Measurements from ENCODE around the gene CLDN1. TPM values are rescaled to one million over a fixed set of nuclear protein-coding genes. Genes with fewer than 3 reads are reported as not detected.

The CLDN1 gene
- total and polyA plus RNA-seq, 3 experiments from 2014 or later, result 0.09 TPM; not detected in 2

DNA sequence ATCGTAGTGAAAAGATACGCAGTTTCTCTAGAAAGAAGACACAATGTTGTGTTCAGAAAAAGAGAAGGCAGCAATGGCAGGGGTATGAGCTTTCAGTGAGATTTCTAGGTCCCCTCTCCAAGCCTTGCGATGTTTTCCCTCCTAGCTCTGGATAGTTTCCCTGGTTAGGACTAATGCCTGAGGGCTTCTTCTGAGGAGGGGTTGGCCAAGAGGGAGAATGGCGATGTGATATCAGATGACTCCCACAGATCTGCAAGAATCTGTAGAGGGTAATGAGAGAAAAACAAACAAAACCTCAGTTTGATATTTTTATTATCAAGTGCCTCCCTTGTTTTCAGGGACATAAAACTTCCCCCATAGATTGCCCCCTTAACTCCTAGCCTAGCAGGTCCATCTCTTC lies 4.1 kb upstream of the CLDN1 start:
- CTCF ChIA-PET, result no interaction called here
- Histone ChIP-seq H3K4me3 (ENCODE audit: low read length) (no peak overlapping the region), H3K27ac (ENCODE audit: low read depth, low read length) (no peak overlapping the region), H3K9me3 (ENCODE audit: low read length) (no peaks in the 10 kb centered on the region), H3K36me3 (ENCODE audit: insufficient read depth, low read length) (no peaks in the 10 kb centered on the region), H3K27me3 (ENCODE audit: insufficient read depth, low read length, poor library complexity, severe bottlenecking) (peaks cover 11% of the 10 kb centered on the region), H3K4me1 (ENCODE audit: insufficient read depth, low read length) (peaks cover 7% of the 10 kb centered on the region)
- no peak for DNase-seq
- Mint-ChIP-seq H3K4me3 (no peak overlapping the region), H3K4me1 (peaks cover 9 to 17% (median 12%) of the 10 kb centered on the region in 3 donors), H3K27me3 (peaks cover 22 to 55% of the 10 kb centered on the region in 2 donors), H3K27ac (no peak overlapping the region), H3K9me3 (no peaks in the 10 kb centered on the region), H3K36me3 (peaks cover 0 to 4% (median 0%) of the 10 kb centered on the region in 3 donors)
- POLR2A ChIA-PET, result no interaction called here

DNA sequence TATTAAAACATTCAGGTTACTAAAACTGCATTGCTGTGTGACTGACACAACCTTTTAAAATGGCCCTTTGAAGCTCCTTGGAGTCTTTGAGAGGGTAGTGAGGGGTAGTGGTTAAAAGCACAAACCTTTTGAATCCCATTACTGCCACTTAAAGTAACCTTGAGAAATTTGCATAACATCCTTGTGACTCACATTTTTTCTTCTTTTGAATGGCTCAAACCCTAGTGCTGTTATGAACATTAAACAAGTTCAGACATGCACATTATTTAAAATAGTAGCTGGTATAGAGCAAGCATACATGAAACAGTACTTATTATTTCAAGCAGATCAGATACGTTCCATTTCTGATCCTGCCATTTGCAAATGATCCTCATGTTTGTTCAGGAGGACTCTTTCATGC lies 3.7 kb upstream of the CLDN1 start:
- Histone ChIP-seq H3K9me3 (ENCODE audit: low read length) (no peaks in the 10 kb centered on the region), H3K4me3 (ENCODE audit: low read length) (no peak overlapping the region), H3K27ac (ENCODE audit: low read depth, low read length) (no peak overlapping the region), H3K27me3 (ENCODE audit: insufficient read depth, low read length, poor library complexity, severe bottlenecking) (peaks cover 11% of the 10 kb centered on the region), H3K4me1 (ENCODE audit: insufficient read depth, low read length) (peaks cover 7% of the 10 kb centered on the region), H3K36me3 (ENCODE audit: insufficient read depth, low read length) (no peaks in the 10 kb centered on the region)
- CTCF ChIA-PET, result no interaction called here
- Mint-ChIP-seq H3K4me1 (peaks cover 9 to 17% (median 12%) of the 10 kb centered on the region in 3 donors), H3K4me3 (no peak overlapping the region), H3K9me3 (no peaks in the 10 kb centered on the region), H3K27me3 (peaks cover 25 to 59% of the 10 kb centered on the region in 2 donors), H3K36me3 (peaks cover 0 to 4% (median 0%) of the 10 kb centered on the region in 3 donors), H3K27ac (no peak overlapping the region)
- DNase-seq, result no peak
- POLR2A ChIA-PET, result no interaction called here

DNA sequence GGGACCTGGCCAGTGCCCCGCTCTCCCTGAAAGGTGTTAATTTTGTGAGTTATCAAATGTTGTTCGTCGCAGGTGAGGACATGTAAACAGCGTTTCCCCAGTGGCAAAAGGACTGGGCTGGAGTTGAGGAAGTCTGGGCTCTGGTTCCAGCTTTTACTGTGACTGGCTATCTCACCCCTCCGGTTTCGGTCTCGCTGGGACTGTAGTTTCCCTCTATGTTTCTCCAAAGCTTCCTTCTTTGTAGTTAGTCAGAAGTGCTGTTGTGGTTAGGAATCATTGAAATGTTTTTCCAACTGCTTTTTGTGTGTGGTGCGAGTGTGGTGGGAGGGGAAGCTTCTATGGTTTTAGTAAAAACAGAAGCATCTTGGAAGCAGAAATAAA lies 990 bp upstream of the CLDN1 start:
- Histone ChIP-seq H3K4me3 (ENCODE audit: low read length) (no peak overlapping the region), H3K4me1 (ENCODE audit: insufficient read depth, low read length) (peaks cover 7% of the 10 kb centered on the region), H3K36me3 (ENCODE audit: insufficient read depth, low read length) (no peaks in the 10 kb centered on the region), H3K9me3 (ENCODE audit: low read length) (no peaks in the 10 kb centered on the region), H3K27me3 (ENCODE audit: insufficient read depth, low read length, poor library complexity, severe bottlenecking) (peaks cover 11% of the 10 kb centered on the region), H3K27ac (ENCODE audit: low read depth, low read length) (no peak overlapping the region)
- no peak for DNase-seq
- H3K4me3 Mint-ChIP-seq, result peak overlapping the region in 5 of 7 donors; percentile 35 to 73 (median 61)
- H3K27me3 Mint-ChIP-seq, result peaks cover 26 to 63% of the 10 kb centered on the region in 2 donors
- H3K27ac Mint-ChIP-seq, result no peak overlapping the region
- ChIA-PET CTCF (interaction anchor here (1.0 to 1.4 kb wide), 5 partner anchors 11 to 362 kb away, joined by 3 to 9 read pairs (median 5); no protein-coding TSS in a partner anchor), POLR2A (no interaction called here)
- no peaks in the 10 kb centered on the region for H3K9me3 Mint-ChIP-seq
- H3K4me1 Mint-ChIP-seq, result peaks cover 9 to 17% (median 12%) of the 10 kb centered on the region in 3 donors
- peaks cover 0 to 4% (median 0%) of the 10 kb centered on the region in 3 donors for H3K36me3 Mint-ChIP-seq

DNA sequence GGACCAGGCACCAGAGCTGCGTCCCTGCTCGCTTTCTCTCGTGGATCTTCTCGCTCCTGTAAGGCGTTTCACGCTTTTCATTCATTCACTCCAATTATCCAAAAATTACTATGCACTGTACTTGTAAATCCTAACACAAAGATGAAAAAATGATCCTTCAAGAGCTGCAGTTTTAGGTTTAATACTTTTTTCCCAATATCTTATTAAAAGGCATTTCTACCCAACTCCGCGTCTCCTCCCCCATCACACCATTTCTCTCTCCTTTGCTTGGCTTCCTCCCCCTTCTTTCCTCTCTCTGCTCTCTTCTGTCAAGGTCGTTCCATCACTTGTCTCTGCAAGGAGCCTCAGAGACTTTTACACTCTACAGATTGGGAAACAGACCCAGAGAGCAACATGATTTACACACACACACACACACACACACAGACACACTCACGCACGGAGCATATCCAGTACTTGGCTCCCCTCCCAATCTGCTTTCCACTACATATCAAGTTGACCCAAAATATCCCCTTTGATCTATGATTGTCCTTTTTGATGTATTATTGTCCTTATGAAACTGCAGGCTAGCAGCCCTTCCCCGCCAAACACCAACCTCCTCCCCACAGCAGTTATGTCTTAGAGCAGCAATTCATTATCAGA lies 479 bp upstream of the CLDN1 start:
- H3K36me3 Mint-ChIP-seq, result peaks cover 0 to 4% (median 0%) of the 10 kb centered on the region in 3 donors
- DNase-seq, result peak in 1 of 5 donors; percentile 4
- H3K27ac Mint-ChIP-seq, result no peak overlapping the region
- CTCF ChIA-PET, result interaction anchor here (0.9 to 1.9 kb wide), 12 partner anchors 9 to 366 kb away, joined by 3 to 9 read pairs (median 4); no protein-coding TSS in a partner anchor
- Histone ChIP-seq H3K4me3 (ENCODE audit: low read length) (no peak overlapping the region), H3K27me3 (ENCODE audit: insufficient read depth, low read length, poor library complexity, severe bottlenecking) (peaks cover 11% of the 10 kb centered on the region), H3K9me3 (ENCODE audit: low read length) (no peaks in the 10 kb centered on the region), H3K36me3 (ENCODE audit: insufficient read depth, low read length) (no peaks in the 10 kb centered on the region), H3K27ac (ENCODE audit: low read depth, low read length) (no peak overlapping the region), H3K4me1 (ENCODE audit: insufficient read depth, low read length) (peaks cover 7% of the 10 kb centered on the region)
- peak overlapping the region in 6 of 7 donors; percentile 35 to 73 (median 62) for H3K4me3 Mint-ChIP-seq
- peaks cover 9 to 17% (median 12%) of the 10 kb centered on the region in 3 donors for H3K4me1 Mint-ChIP-seq
- POLR2A ChIA-PET, result no interaction called here
- peaks cover 24 to 63% of the 10 kb centered on the region in 2 donors for H3K27me3 Mint-ChIP-seq
- no peaks in the 10 kb centered on the region for H3K9me3 Mint-ChIP-seq

DNA sequence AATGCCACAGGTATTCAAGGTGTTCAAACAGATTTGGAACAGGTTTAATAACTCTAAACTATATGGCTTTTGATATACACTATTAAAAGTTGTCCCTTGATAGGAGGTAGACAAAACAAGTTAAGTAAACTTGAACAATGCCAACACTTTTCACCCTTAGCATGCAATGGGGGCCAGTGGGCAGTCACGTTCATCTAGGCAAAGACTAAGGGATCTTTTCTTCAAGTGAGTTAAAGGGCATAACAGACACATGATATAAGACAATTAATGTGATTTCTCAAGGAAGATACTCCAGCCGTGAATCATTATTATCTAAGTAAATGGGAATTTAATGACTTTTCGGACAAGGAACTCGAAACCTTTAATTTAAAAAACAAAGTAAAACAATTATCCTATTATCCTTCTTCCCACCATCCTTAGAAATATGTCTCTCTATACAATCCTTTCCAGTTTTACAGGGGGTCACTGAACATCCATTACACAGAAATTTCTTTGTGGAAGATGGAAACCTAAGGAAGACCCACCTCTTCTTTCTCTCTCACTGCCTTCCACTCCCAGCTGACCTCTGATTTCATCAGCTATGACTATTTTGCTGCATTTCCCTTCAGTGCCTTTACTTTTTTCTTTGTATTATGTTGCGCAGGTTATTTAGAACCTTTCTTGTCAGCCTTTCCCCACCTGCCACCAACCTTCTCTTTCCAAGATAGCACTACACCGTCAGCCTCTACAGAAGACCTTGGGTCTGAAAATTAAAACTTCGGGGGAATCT lies 1.5 kb downstream of the CLDN1 start:
- peak overlapping the region in 1 of 7 donors; percentile 45 for H3K4me3 Mint-ChIP-seq
- POLR2A ChIA-PET, result no interaction called here

DNA sequence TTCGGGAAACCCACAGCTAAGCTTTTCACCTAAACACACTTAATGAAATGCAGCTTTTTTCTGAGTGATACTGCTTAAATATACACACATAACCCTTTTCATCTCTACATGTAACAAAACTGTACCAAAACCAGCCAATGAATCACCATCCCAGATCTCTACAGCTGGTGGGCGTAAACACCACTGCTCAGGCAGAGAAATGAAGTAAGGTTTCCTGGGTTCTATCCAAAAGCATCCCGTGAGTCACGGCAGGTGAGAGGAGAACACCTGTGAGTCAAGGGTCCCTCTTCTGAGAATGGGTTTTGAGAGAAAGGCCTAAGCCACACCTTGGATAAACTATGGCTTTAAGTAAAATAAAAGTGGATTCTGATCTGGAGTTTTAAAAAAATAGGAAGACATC lies 2.6 kb downstream of the CLDN1 start:
- H3K27me3 Mint-ChIP-seq, result peaks cover 21 to 57% of the 10 kb centered on the region in 2 donors
- H3K27me3 ChIP-seq (ENCODE audit: insufficient read depth, low read length, poor library complexity, severe bottlenecking), result peaks cover 11% of the 10 kb centered on the region
- CTCF ChIA-PET, result no interaction called here

More for the DNA sequence above, 1.5 kb downstream of the CLDN1 start:
- Mint-ChIP-seq H3K27ac (no peak overlapping the region), H3K36me3 (peaks cover 0 to 4% (median 0%) of the 10 kb centered on the region in 3 donors), H3K27me3 (peaks cover 27 to 59% of the 10 kb centered on the region in 2 donors), H3K4me1 (peaks cover 9 to 17% (median 12%) of the 10 kb centered on the region in 3 donors), H3K9me3 (no peaks in the 10 kb centered on the region)
- Histone ChIP-seq H3K27me3 (ENCODE audit: insufficient read depth, low read length, poor library complexity, severe bottlenecking) (peaks cover 11% of the 10 kb centered on the region), H3K27ac (ENCODE audit: low read depth, low read length) (no peak overlapping the region), H3K4me1 (ENCODE audit: insufficient read depth, low read length) (peaks cover 7% of the 10 kb centered on the region), H3K36me3 (ENCODE audit: insufficient read depth, low read length) (no peaks in the 10 kb centered on the region), H3K9me3 (ENCODE audit: low read length) (no peaks in the 10 kb centered on the region), H3K4me3 (ENCODE audit: low read length) (no peak overlapping the region)
- no peak for DNase-seq
- CTCF ChIA-PET, result interaction anchor here (1.8 to 1.9 kb wide), 2 partner anchors 7 to 12 kb away, joined by 6 to 9 read pairs; no protein-coding TSS in a partner anchor

DNA sequence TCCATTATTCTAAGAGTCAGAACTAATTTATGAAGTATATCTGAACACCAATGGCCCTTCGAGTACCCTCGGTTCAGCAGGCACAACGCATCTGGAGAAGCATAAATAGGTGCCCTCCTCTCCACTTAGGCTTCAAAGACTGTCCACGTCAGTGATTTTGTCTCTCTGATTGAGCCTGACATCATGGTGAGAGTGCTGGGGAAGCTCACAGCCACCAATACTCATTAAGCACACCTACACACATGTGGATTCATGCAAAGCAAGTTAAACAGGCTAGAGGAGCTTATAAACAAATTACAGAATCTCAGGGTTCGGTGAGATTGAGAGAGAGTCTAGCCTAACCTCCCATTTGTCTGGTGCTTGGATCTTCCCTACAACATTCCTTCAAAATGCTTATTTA lies 3.6 kb downstream of the CLDN1 start:
- peaks cover 0 to 4% (median 0%) of the 10 kb centered on the region in 3 donors for H3K36me3 Mint-ChIP-seq
- DNase-seq, result no peak
- Histone ChIP-seq H3K4me1 (ENCODE audit: insufficient read depth, low read length) (peaks cover 7% of the 10 kb centered on the region), H3K4me3 (ENCODE audit: low read length) (no peak overlapping the region), H3K9me3 (ENCODE audit: low read length) (no peaks in the 10 kb centered on the region), H3K36me3 (ENCODE audit: insufficient read depth, low read length) (no peaks in the 10 kb centered on the region), H3K27me3 (ENCODE audit: insufficient read depth, low read length, poor library complexity, severe bottlenecking) (peaks cover 11% of the 10 kb centered on the region), H3K27ac (ENCODE audit: low read depth, low read length) (no peak overlapping the region)
- CTCF ChIA-PET, result no interaction called here
- POLR2A ChIA-PET, result no interaction called here
- peaks cover 9 to 17% (median 12%) of the 10 kb centered on the region in 3 donors for H3K4me1 Mint-ChIP-seq
- H3K27me3 Mint-ChIP-seq, result peaks cover 17 to 52% of the 10 kb centered on the region in 2 donors
- no peak overlapping the region for H3K4me3 Mint-ChIP-seq
- no peaks in the 10 kb centered on the region for H3K9me3 Mint-ChIP-seq
- no peak overlapping the region for H3K27ac Mint-ChIP-seq

More for the DNA sequence above, 2.6 kb downstream of the CLDN1 start:
- Mint-ChIP-seq H3K4me3 (no peak overlapping the region), H3K9me3 (no peaks in the 10 kb centered on the region), H3K36me3 (peaks cover 0 to 4% (median 0%) of the 10 kb centered on the region in 3 donors), H3K4me1 (peaks cover 9 to 17% (median 12%) of the 10 kb centered on the region in 3 donors), H3K27ac (no peak overlapping the region)
- POLR2A ChIA-PET, result no interaction called here
- H3K9me3 ChIP-seq (ENCODE audit: low read length), result no peaks in the 10 kb centered on the region
- no peak for DNase-seq
- H3K36me3 ChIP-seq (ENCODE audit: insufficient read depth, low read length), result no peaks in the 10 kb centered on the region
- H3K27ac ChIP-seq (ENCODE audit: low read depth, low read length), result no peak overlapping the region
- H3K4me1 ChIP-seq (ENCODE audit: insufficient read depth, low read length), result peaks cover 7% of the 10 kb centered on the region
- no peak overlapping the region for H3K4me3 ChIP-seq (ENCODE audit: low read length)

DNA sequence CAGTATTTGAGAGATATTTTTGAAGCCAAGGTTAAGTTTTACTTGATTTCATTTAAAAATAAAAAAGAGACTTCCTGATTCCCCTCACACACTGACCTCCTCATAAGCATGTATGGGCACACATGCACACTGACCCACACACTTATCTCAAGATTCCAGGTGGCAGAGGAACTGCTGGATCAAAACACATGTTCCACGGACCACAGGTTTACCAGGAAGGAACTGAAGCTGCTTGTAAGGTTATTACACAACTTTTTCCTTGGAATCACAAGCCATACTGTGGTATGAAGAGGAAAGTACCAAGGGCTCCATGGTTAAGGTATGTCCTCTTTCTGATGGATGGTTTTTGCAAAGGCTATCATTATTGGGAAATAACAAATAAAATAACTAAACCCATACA lies 7.5 kb downstream of the CLDN1 start:
- Histone ChIP-seq H3K9me3 (ENCODE audit: low read length) (no peaks in the 10 kb centered on the region), H3K36me3 (ENCODE audit: insufficient read depth, low read length) (no peaks in the 10 kb centered on the region), H3K27me3 (ENCODE audit: insufficient read depth, low read length, poor library complexity, severe bottlenecking) (no peaks in the 10 kb centered on the region), H3K4me3 (ENCODE audit: low read length) (no peak overlapping the region), H3K27ac (ENCODE audit: low read depth, low read length) (no peak overlapping the region), H3K4me1 (ENCODE audit: insufficient read depth, low read length) (no peaks in the 10 kb centered on the region)
- Mint-ChIP-seq H3K4me1 (no peaks in the 10 kb centered on the region), H3K4me3 (no peak overlapping the region), H3K27ac (no peak overlapping the region), H3K36me3 (no peaks in the 10 kb centered on the region), H3K27me3 (peaks cover 6 to 42% of the 10 kb centered on the region in 2 donors), H3K9me3 (no peaks in the 10 kb centered on the region)
- POLR2A ChIA-PET, result no interaction called here
- no peak for DNase-seq
- CTCF ChIA-PET, result interaction anchor here (2.0 kb wide), 1 partner anchor 7 kb away, joined by 9 read pairs; the partner anchor contains the start of gene CLDN1
